ENCODE results near the gene C1orf94.

The C1orf94 gene

GRCh38 chr1:34176830-34177603 is at the start of gene C1orf94:
C1orf94 (plus strand) TSS chr1:34176907; CDS start chr1:34177790, 883 bp downstream.
- no peak for DNase-seq

- no peak for DNase-seq
Measured at GRCh38 chr1:34127006-34128000, 49.4 kb upstream of the C1orf94 start.

GRCh38 chr1:34128186-34128889 is 48.4 kb upstream of the C1orf94 start:
- no peak for DNase-seq

- no peak for DNase-seq
Measured at GRCh38 chr1:34129630-34130029, 47.1 kb upstream of the C1orf94 start.

- DNase-seq: no peak
Measured at GRCh38 chr1:34130306-34130705, 46.4 kb upstream of the C1orf94 start.

- DNase-seq: no peak
Measured at GRCh38 chr1:34131396-34132160, 45.1 kb upstream of the C1orf94 start.

- DNase-seq: no peak
Measured at GRCh38 chr1:34132161-34132420, 44.6 kb upstream of the C1orf94 start.

- DNase-seq: no peak
Measured at GRCh38 chr1:34137411-34137810, 39.3 kb upstream of the C1orf94 start.

- DNase-seq: no peak
Measured at GRCh38 chr1:34140011-34140676, 36.6 kb upstream of the C1orf94 start.

GRCh38 chr1:34143975-34144374 is 32.7 kb upstream of the C1orf94 start:
- DNase-seq: no peak

- no peak for DNase-seq
Measured at GRCh38 chr1:34144766-34145165, 31.9 kb upstream of the C1orf94 start.

GRCh38 chr1:34147301-34147700 is 29.4 kb upstream of the C1orf94 start:
- no peak for DNase-seq

- DNase-seq: no peak
Measured at GRCh38 chr1:34149501-34149900, 27.2 kb upstream of the C1orf94 start.

- DNase-seq: no peak
Measured at GRCh38 chr1:34153246-34153645, 23.5 kb upstream of the C1orf94 start.

- DNase-seq: no peak
Measured at GRCh38 chr1:34155860-34156259, 20.8 kb upstream of the C1orf94 start.

GRCh38 chr1:34156739-34157138 is 20.0 kb upstream of the C1orf94 start:
- no peak for DNase-seq

GRCh38 chr1:34162852-34163766 is 13.6 kb upstream of the C1orf94 start:
- no peak for DNase-seq

GRCh38 chr1:34163792-34164731 is 12.6 kb upstream of the C1orf94 start:
- DNase-seq: no peak

GRCh38 chr1:34164771-34165391 is 11.8 kb upstream of the C1orf94 start, which contains the start of gene CSMD2:
CSMD2 (minus strand) TSS chr1:34165230; CDS start chr1:34165097, 133 bp downstream.
- no peak for DNase-seq
